SKM-1 (cell line): ENCODE measurements around the gene UBXN10.

ENCODE experiments used
- DNase-seq: peaks from one replicate; lab custom pipeline; 2025; ENCODE audit not compliant: unreplicated experiment; lab: John Stamatoyannopoulos, UW

The UBXN10 gene

DNA sequence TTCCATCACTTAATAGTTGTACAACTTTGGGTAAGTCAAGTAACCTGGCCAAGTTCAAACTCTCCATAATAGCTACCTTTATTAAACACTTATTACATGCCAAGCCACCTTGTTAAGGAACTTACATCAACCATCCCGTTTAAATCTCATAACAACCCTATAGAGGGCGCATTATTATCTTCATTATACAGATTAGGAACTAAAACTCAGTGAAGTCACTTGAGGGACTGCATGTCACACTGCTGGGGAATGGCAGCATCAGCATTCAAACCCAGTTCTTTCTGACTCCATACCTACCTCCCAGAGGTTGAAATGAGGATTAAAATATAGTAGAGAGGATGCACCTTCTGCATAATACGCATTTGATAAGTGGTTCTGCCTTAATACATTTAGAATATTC, 47.5 kb downstream of the UBXN10 start:
- DNase-seq = no peak

DNA sequence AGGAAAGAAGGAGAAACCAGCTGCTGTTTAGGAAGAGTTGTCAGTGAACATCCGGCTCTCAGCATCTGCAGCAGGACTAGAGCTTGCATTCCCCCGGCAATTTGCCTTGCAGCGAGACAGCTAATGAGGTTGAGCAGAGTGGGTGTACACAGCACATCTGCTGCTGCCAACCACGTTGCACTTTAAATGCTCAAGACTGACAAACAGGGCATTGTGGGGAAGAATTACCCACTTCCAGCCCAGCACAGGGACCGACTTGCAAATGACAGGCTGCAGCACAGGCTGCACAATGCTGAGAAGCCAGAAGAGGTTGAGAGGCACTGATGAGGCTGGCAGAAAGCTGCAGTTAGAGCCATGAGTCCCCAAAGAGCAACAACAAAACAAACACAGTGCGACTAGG, 48.0 kb downstream of the UBXN10 start:
- DNase-seq = no peak

DNA sequence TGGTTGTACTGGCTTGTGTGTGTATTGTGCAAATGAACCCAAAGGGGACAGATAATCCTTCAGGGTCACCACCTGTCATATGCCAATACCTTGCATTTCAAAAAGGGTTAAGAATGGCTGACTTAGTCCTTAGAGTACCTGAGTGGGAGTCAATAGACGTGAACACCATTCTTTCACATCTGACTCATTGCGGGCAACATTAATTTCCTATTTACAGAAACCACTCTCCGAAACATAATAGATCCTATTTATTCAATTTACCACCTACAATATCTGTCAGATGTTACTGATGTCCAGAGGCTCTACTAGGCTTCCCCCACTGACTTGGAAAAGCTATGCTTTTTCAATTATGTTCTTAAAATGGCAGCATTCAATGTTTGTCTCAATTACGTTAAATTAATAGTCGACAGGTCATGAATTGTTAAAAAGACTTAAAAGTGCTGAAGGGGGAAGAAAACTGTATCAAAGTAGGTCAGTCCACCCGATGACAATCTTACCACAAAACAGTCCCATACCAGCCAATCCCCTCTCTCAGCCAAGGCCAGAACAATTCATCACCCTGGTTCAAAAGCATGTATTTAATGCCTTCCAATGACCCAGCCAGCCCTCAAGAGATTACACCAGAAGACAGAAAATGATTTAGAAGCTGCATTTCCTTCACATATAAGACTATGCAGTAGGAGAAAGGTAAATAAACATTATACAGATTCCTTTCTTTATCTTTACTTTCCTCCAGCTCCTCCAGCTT, 49.1 kb downstream of the UBXN10 start:
- DNase-seq = no peak

DNA sequence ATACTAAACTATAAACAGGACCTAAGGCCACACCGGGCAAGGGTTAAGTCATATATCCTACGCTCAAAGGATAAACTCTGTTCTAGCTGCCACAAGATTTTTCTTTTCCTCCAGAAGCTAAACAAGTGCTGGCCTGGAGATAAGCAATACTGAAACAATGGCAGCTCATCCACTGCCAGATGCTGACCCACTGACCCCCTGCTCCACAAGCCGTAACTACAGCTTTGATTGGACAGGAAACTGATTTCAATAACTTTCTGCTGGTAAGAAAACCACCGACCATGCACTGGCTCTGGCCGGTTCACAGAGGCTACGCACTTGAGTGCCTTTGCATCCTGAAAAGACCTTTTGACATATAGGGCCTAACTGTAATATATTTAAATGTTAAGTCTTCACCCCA, 51.8 kb downstream of the UBXN10 start:
- no peak for DNase-seq

DNA sequence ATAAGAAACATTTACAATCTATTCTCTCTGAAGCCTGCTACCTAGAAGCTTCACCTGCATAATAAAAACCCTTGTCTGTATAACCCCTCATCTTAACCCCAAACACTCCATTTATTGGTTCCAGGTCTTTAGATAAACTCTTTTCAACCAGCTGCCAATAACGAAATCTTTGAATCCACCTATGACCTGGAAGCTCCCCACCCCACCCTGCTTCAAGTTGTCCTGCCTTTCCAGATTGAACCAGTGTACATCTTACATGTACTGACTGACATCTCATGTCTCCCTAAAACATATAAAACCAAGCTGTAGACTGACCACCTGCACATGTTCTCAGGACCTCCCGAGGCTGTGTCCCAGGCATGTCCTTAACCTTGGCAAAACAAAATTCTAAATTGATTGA, 54.1 kb downstream of the UBXN10 start:
- no peak for DNase-seq

DNA sequence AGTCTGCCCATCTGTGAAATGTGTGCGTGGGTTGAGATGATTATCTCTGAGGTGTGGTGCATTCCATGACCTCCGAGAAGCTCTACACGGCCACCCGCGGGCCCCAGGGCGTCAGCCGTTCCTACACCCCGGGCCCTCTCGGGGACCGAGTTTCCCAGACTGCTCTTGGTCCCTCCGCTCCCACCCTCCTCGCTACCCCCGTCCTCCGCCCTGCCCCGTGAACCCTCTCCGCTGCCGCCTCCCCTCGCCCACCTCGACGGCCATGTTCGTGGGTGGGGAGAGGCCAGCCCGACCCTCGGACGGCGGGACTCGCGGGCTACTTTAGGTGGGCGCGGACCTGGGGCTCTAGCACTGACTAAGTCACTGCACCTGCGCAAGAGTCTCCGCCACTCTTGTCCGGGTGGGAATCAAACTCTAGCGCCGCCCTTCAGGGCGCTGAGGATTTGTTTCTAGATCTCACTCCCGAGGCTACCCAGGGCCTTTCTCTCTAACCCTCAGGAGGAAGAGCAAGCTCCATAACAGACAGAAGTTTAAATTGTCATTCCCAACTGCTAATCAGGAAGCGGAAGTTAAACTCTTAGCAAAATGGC, 57.1 kb downstream of the UBXN10 start:
- DNase-seq = no peak
